ENCODE results near the gene ARSG.

The ARSG gene

GRCh38 chr17:68422821-68423220 lies 131.5 kb downstream of the ARSG start:
- Histone ChIP-seq H3K27me3 (ENCODE audit: insufficient read depth, low read depth) (no peaks in the 10 kb centered on the region), H3K79me2 (ENCODE audit: insufficient read depth, low read depth) (no peaks in the 10 kb centered on the region), H3K27ac (no peak overlapping the region), H3K36me3 (ENCODE audit: insufficient read depth) (no peaks in the 10 kb centered on the region), H3K9ac (no peak overlapping the region), H3K4me1 (ENCODE audit: low read depth, poor library complexity, severe bottlenecking) (no peaks in the 10 kb centered on the region), H2AFZ (ENCODE audit: low read depth) (no peak overlapping the region), H4K20me1 (ENCODE audit: insufficient read depth) (no peaks in the 10 kb centered on the region), H3K4me3 (IDR thresholded peaks at IDR 0.05; ENCODE audit: insufficient read depth, low read depth, low read length) (no peak overlapping the region), H3K4me2 (no peak overlapping the region)
- TF ChIP-seq CTCF (conservative IDR thresholded peaks at IDR 0.05; ENCODE audit: low read depth, low read length) = no peak

GRCh38 chr17:68423251-68423650 lies 132.0 kb downstream of the ARSG start:
- Histone ChIP-seq H3K9ac (no peak overlapping the region), H4K20me1 (ENCODE audit: insufficient read depth) (no peaks in the 10 kb centered on the region), H3K36me3 (ENCODE audit: insufficient read depth) (no peaks in the 10 kb centered on the region), H3K27ac (no peak overlapping the region), H3K27me3 (ENCODE audit: insufficient read depth, low read depth) (no peaks in the 10 kb centered on the region), H3K4me2 (no peak overlapping the region), H3K4me3 (IDR thresholded peaks at IDR 0.05; ENCODE audit: insufficient read depth, low read depth, low read length) (no peak overlapping the region), H3K79me2 (ENCODE audit: insufficient read depth, low read depth) (no peaks in the 10 kb centered on the region), H3K4me1 (ENCODE audit: low read depth, poor library complexity, severe bottlenecking) (no peaks in the 10 kb centered on the region), H2AFZ (ENCODE audit: low read depth) (no peak overlapping the region)
- TF ChIP-seq CTCF (conservative IDR thresholded peaks at IDR 0.05; ENCODE audit: low read depth, low read length) = no peak

GRCh38 chr17:68424203-68424602 lies 132.9 kb downstream of the ARSG start:
- Histone ChIP-seq H2AFZ (ENCODE audit: low read depth) (no peak overlapping the region), H3K27me3 (ENCODE audit: insufficient read depth, low read depth) (no peaks in the 10 kb centered on the region), H3K9ac (no peak overlapping the region), H3K27ac (no peak overlapping the region), H3K36me3 (ENCODE audit: insufficient read depth) (no peaks in the 10 kb centered on the region), H3K4me3 (IDR thresholded peaks at IDR 0.05; ENCODE audit: insufficient read depth, low read depth, low read length) (no peak overlapping the region), H4K20me1 (ENCODE audit: insufficient read depth) (no peaks in the 10 kb centered on the region), H3K79me2 (ENCODE audit: insufficient read depth, low read depth) (no peaks in the 10 kb centered on the region), H3K4me1 (ENCODE audit: low read depth, poor library complexity, severe bottlenecking) (no peaks in the 10 kb centered on the region), H3K4me2 (no peak overlapping the region)
- no peak for TF ChIP-seq CTCF (conservative IDR thresholded peaks at IDR 0.05; ENCODE audit: low read depth, low read length)

- H2AFZ ChIP-seq (ENCODE audit: low read depth) = no peak overlapping the region
- H3K36me3 ChIP-seq (ENCODE audit: insufficient read depth) = no peaks in the 10 kb centered on the region
- no peaks in the 10 kb centered on the region for H3K4me1 ChIP-seq (ENCODE audit: low read depth, poor library complexity, severe bottlenecking)
- no peak overlapping the region for H3K27ac ChIP-seq
- no peaks in the 10 kb centered on the region for H3K79me2 ChIP-seq (ENCODE audit: insufficient read depth, low read depth)
- no peak for TF ChIP-seq CTCF (conservative IDR thresholded peaks at IDR 0.05; ENCODE audit: low read depth, low read length)
- no peak overlapping the region for H3K4me2 ChIP-seq
- H3K4me3 ChIP-seq (IDR thresholded peaks at IDR 0.05; ENCODE audit: insufficient read depth, low read depth, low read length) = no peak overlapping the region
- no peaks in the 10 kb centered on the region for H3K27me3 ChIP-seq (ENCODE audit: insufficient read depth, low read depth)
- no peak overlapping the region for H3K9ac ChIP-seq
- no peaks in the 10 kb centered on the region for H4K20me1 ChIP-seq (ENCODE audit: insufficient read depth)
These were observed 133.6 kb downstream of the ARSG start for GRCh38 chr17:68424861-68425260.

- Histone ChIP-seq H3K27ac (no peak overlapping the region), H3K79me2 (ENCODE audit: insufficient read depth, low read depth) (no peaks in the 10 kb centered on the region), H4K20me1 (ENCODE audit: insufficient read depth) (no peaks in the 10 kb centered on the region), H3K4me3 (IDR thresholded peaks at IDR 0.05; ENCODE audit: insufficient read depth, low read depth, low read length) (no peak overlapping the region), H2AFZ (ENCODE audit: low read depth) (no peak overlapping the region), H3K27me3 (ENCODE audit: insufficient read depth, low read depth) (no peaks in the 10 kb centered on the region), H3K4me1 (ENCODE audit: low read depth, poor library complexity, severe bottlenecking) (no peaks in the 10 kb centered on the region), H3K4me2 (no peak overlapping the region), H3K36me3 (ENCODE audit: insufficient read depth) (no peaks in the 10 kb centered on the region), H3K9ac (no peak overlapping the region)
- TF ChIP-seq CTCF (conservative IDR thresholded peaks at IDR 0.05; ENCODE audit: low read depth, low read length) = no peak
These were observed 134.7 kb downstream of the ARSG start for GRCh38 chr17:68425979-68426378.
